NOMO-1 treated with dmso at 0.1 percent for 144 hours (cell line): ENCODE data around the gene PLD1.
"Not testable (repeated sequence)": the region's sequence is repeated elsewhere in the genome, so short reads cannot be mapped to it uniquely, and the experiment has no call there.

Experiments
- DNase-seq: peaks from one replicate; lab custom pipeline; 2025; ENCODE audit not compliant: unreplicated experiment; lab: John Stamatoyannopoulos, UW

PLD1 gene

DNA sequence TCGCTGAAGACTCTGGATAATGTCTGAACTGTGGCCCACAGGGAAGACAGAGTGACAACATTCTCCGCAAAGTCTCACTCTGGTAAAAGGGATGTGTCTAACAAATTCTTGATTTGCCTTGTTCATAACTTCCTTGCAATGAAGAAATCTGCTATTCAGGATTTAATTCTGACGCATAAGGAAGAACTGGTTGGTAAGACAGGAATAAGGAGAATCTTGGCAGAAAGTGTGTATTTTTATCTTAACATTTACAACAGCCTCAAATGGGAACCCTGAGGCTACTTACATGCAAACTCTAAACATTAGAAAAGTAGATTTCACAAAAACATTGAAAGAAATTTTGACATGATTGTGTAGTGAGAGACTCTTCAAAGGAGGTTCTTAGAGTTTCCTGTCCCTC, 10.8 kb upstream of the PLD1 start:
- DNase-seq: no peak

DNA sequence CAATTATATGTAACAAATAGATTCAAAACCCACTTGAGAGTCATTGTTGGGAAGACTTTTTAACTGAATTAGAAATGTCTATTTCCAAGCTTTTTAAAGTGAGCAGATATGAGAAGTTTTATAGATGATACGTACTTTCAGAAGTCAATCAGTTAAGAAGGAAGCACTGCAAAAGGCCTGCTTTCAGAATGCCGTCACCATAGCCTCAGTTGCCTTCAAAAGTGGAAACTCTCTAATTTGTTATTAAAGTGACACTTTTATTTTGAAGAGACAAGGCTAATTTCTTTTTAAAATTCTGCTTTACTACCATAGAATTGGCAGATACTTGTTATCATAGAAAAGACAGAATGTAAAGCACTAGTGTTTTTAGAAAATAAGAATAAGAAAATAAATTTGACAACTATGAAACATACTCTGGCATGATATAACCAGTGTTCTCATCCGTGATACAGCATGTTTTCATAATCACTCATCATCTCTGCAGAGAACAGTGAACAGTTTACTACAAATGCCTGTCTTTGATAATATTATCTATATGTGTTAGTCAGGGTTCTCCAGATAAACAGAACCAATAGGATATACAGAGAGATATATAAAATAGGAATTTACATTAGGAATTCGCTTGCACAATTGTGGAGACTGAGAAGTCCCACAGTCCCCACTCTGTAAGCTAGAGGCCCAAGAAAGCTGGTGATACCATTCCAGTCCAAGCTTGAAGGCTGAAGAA, 7.0 kb upstream of the PLD1 start:
- DNase-seq: no peak

GRCh38 chr3:171815973-171816595, 5.8 kb upstream of the PLD1 start:
- no peak for DNase-seq

DNA sequence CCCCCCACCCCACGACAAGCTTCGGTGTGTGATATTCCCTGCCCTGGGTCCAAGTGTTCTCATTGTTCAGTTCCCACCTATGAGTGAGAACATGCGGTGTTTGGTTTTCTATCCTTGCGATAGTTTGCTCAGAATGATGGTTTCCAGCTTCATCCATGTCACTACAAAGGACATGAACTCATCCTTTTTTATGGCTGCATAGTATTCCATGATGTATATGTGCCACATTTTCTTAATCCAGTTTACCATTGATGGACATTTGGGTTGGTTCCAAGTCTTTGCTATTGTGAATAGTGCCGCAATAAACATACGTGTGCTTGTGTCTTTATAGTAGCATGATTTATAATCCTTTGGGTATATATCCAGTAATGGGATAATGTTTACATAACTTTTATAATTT, 4.4 kb upstream of the PLD1 start:
- DNase-seq: not testable (repeated sequence)

DNA sequence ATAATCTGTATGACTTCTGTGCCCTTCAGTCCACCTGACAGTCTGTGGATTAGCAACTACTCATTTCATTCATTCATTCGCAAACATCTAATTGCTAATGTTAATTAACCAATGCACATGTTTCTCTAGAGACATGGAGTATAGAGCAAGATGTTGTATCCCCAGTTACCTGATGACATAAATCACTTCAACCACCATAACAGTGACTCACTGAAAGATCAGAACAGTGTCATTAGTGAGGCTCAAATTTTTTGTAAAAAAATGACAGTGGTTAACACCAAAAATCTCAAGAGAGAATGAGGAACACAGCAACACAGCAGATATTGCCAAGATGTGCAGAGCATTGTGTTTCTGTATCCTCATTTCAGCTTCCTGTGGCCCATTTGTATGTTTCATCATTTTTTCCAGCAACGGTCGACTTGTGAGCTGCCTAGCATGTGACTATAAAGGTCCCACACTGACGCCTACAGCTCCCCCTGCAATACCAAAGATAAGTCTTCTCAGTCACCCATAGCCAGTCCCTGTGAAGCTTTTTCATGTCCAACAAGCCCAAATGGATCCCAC, 3.7 kb upstream of the PLD1 start:
- DNase-seq: peak; percentile 94

DNA sequence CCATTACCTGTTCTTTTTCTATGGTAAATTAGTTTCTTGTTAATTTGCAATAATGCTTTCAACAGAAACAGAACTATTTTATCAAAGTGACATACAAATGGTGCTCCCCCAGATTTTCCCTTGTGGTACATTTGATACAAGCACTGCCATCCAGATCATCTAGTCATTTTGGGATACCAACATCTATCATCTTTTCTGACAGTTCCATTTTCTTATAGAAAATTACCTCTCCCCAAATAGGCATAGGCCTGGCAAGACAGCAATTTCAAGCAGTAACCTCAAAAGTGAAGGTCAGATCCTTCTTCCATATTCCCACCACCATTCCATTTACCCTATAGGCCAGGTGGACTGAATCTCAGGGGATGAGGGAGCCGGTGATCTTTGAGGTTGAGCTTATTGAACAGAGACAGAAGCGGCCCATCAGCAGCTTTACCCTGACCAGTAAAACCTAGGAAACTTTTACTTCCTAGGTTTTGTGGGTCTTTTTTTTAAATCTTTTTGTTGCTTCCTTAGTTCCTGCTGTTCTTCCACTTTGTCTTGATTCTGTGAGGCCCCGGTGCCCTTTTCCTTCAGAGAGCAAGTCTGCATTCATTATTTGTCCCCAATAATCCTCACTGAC, 3.1 kb upstream of the PLD1 start:
- DNase-seq: no peak

- DNase-seq: no peak
Measured at GRCh38 chr3:171812811-171813210, 2.5 kb upstream of the PLD1 start.

DNA sequence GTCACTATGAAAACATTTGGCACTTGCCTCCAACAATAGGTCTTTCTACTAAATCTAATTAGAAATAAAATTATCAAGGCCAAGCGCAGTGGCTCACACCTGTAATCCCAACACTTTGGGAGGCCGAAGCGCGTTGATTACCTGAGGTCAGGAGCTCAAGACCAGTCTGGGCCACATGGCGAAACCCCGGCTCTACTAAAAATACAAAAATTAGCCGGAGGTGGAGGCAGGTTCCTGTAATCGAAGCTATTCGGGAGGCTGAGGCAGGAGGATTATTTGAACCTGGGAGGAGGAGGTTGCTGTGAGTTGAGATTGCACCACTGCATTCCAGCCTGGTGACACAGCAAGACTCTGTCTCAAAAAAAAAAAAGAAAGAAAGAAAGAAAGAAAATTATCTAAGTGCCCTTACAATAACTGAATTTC, 1.6 kb upstream of the PLD1 start:
- DNase-seq: no peak

- DNase-seq: peak; percentile 82
Measured at GRCh38 chr3:171811295-171811912, 1.1 kb upstream of the PLD1 start.

GRCh38 chr3:171810629-171811294, 479 bp upstream of the PLD1 start:
- no peak for DNase-seq

GRCh38 chr3:171809611-171809860, 747 bp downstream of the PLD1 start:
- peak; percentile 83 for DNase-seq

- DNase-seq: no peak
Measured at GRCh38 chr3:171807806-171808205, 2.5 kb downstream of the PLD1 start.

GRCh38 chr3:171807129-171807675, 3.1 kb downstream of the PLD1 start:
- DNase-seq: no peak

DNA sequence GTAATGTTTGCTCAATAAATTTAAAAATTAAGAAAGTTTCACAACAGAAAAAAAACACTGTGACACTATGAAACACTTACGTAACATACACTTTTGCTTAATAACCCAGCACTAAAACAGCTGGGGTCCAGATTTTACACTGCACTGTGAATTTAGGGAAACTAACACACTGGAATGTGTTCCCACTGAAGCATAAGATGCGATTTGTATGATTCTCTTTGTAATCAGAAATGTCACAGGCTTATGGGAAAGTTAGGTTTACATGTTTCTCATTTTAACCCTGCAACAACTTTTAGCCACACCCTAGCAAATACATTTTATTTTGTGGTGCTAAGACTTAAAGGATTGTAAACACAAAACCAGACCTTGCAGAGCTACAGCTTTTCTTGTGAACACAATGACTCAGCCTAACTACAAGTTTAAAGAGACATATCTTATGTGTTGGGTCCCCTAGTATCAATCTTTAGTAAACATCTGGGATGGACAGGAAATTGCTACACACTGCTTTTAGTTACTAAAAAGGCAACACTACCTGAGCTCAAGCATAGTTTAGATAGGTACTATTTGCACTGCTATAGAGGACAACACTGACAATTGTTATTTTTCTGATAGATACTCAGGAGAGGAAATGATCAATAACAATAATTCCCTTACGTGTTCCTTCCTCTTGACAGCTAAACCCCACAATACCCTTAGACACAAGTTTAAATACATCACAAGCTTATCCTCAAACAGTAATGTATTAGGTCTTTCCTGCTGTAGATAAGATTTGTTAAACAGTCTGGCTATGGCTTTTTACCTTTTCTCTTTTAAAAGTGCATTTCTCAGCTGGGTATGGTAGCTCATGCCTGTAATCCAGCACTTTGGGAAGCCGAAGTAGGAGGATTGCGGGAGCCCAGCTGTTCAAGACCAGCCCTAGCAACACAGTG, 3.8 kb downstream of the PLD1 start:
- DNase-seq: no peak

DNA sequence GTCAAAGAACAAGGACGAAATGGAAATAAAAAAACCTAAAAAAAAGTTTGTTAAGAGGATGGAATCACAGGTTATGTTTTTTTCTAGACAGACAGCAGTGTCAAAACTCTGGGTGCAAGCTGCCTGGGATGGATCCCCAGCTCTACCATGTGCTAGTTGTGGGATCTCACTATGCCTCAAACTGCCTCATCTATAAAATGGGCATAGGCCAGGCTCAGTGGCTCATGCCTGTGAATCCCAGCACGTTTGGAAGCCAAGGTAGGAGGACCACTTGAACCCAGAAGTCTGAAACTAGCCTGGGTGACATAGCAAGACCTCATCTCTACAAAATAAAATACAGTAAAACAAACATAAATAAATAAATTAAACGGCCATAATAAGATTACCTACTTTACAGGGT, 4.6 kb downstream of the PLD1 start:
- DNase-seq: no peak

DNA sequence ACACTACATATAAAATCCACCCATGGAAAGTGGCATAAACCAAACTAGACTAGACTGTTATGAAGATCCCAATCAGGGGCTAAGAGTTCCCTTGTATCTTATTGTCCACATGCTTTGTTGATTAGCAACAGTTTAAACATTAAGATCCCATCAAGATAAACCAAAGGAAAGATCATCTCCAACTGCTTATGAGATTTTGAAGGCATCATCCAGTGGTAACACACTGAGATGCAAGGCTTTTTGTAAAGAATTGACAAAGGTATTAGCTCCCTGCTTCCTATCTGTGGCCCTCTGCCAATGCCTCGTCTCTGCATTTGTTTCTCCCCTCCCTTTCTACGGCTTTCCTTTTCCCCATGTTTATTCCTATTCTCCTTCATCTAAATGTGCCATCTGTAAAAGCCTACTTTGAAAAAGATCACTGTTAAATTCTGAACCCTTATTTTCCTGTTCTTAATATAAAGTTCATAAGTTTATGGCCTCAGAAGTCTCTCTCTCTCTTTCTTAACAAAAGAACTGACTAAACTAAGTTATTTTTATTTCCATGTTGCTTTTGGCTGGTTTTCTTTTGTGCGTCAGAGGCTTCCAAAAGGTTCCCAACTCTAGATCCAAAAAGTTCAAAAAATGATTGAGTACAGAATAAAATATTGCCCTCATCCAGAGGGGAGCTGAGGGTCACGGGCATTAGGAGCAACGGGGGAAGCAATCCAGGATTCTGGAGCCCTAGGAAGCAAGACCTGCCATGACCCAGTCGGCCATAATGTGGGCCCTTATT, 5.5 kb downstream of the PLD1 start:
- DNase-seq: no peak

- no peak for DNase-seq
Measured at GRCh38 chr3:171803044-171803443, 7.2 kb downstream of the PLD1 start.

DNA sequence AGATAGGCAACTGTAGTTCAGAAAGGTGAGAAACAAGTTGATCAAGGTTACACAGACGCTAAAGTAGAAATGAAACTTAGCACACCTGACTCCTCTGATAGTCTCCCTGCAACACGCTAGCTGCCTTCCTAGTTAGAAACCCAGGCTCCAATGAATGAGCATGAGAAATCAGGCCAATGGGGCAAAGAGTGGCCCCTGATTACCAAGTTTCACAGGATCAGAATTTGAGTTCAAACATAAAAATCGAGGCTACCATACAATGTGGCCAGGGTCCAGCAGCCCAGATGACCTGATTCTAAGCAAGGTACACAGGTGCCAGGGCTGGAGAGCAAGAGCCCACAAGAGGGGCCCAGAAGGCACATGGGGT, 7.7 kb downstream of the PLD1 start:
- no peak for DNase-seq
